ENCODE measurements around the gene MAML3. TPM values are rescaled to one million over a fixed set of nuclear protein-coding genes. Genes with fewer than 3 reads are reported as not detected.
A peak's percentile ranks its signal among the peaks of the same experiment; 100 is the strongest.

MAML3 gene
- total and polyA plus RNA-seq, 2 of the 13 experiments (the other 11 are each of a cell fraction or from before 2014, with no cell fraction given), result 0.05 to 0.13 TPM

DNA sequence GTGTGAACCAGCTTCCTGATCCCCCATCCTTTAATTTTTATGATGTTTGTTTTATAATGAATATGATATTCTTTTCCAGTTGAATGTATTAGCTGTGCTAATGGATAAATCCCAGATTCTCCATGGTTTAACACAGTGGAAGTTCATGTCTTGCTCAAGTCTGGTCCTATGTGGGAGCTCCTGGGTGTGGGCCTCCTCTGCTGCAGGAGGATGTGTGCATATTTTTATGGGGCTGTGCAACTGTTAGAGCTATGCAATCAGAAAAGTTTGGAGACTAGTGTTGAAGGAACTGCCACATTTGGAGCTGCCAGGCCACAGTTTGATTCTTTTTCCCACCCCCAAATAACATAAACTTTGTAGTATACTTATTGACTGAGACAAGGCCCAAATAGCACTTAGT is 463.6 kb downstream of the MAML3 start:
- POLR2A ChIA-PET, result interaction anchor here (1.3 to 3.9 kb wide), 2 partner anchors 25 to 33 kb away, joined by 5 to 59 read pairs; partner anchors contain the start of gene MGST2

DNA sequence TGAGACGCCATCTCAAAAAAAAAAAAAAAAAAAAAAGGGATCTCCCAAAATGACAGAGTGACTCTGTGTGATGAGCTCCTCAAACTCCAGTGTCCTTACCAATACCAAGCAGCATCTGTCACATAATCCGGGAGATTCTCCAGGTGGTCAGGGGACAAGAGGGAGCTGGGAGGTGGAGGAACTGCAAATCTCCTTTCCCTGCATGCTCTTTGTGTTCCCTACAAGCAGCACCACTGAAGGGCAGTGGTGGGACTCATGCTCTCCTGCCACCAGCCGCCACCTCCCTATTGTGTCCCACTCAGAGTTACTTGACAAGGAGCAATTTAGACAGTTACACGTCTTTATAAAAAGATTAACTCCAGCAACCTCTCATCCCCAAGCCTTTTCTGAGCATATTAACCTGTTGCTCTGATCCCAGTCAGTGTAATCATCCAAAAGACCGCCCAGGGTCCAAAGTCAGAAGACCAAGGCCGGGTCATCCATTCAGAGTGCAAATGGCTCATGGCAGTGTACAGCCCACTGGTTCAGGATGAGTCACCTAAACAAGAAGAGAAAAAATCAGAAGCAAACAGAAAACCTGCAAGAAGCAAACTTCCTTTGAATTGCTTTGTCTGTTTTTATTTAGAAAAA is 464.8 kb downstream of the MAML3 start:
- peak; percentile 92 for FAIRE-seq
- no peak for TF ChIP-seq ZFAT (CRISPR knock-in tag; conservative IDR thresholded peaks at IDR 0.05)
- TF ChIP-seq ISX (CRISPR knock-in tag; conservative IDR thresholded peaks at IDR 0.05), result no peak
- 0 out of 2 replicates have a peak, but pooled peaks have one; percentile 59 for TF ChIP-seq ZNF792 (CRISPR knock-in tag; IDR thresholded peaks at IDR 0.05)
- TF ChIP-seq, protein P1, sequence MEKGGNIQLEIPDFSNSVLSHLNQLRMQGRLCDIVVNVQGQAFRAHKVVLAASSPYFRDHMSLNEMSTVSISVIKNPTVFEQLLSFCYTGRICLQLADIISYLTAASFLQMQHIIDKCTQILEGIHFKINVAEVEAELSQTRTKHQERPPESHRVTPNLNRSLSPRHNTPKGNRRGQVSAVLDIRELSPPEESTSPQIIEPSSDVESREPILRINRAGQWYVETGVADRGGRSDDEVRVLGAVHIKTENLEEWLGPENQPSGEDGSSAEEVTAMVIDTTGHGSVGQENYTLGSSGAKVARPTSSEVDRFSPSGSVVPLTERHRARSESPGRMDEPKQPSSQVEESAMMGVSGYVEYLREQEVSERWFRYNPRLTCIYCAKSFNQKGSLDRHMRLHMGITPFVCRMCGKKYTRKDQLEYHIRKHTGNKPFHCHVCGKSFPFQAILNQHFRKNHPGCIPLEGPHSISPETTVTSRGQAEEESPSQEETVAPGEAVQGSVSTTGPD (CRISPR knock-in tag; IDR thresholded peaks at IDR 0.05), result no peak
- TF ChIP-seq, protein P2, sequence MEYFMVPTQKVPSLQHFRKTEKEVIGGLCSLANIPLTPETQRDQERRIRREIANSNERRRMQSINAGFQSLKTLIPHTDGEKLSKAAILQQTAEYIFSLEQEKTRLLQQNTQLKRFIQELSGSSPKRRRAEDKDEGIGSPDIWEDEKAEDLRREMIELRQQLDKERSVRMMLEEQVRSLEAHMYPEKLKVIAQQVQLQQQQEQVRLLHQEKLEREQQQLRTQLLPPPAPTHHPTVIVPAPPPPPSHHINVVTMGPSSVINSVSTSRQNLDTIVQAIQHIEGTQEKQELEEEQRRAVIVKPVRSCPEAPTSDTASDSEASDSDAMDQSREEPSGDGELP (IDR thresholded peaks at IDR 0.05; ENCODE audit: borderline replicate concordance, low read depth), result peak; percentile 61; the same call in 1 of the 2 replicates
- no peak for TF ChIP-seq RORA (CRISPR knock-in tag; IDR thresholded peaks at IDR 0.05)
- peak; percentile 98 for TF ChIP-seq FOXP4 (CRISPR knock-in tag; IDR thresholded peaks at IDR 0.05)

More for the DNA sequence above, 463.6 kb downstream of the MAML3 start:
- H3K27me3 ChIP-seq (ENCODE audit: control insufficient read depth in 1 of 2, insufficient read depth in 2 of 2, low read length in 2 of 2), result no peaks in the 10 kb centered on the region
- peak overlapping the region; percentile 33; the same call in 1 of the 2 replicates for H3K4me2 ChIP-seq (ENCODE audit: low read depth, low read length)
- peaks cover 8% of the 10 kb centered on the region; the same call in 1 of the 2 replicates for H4K20me1 ChIP-seq (ENCODE audit: insufficient read depth, low read length)
- H3K4me1 ChIP-seq (ENCODE audit: insufficient read depth, low read length), result peaks cover 100% of the 10 kb centered on the region
- in situ Hi-C loops (cut with HindIII; ENCODE audit: extremely low pct_ligation_motif_present, low pct_unique_long_range_greater_than_20kb) (no loop called here), intact Hi-C loops (cut with micrococcal nuclease; ENCODE audit: unreplicated experiment) (no loop called here)
- DNase-seq (ENCODE audit: low spot score) (no peak), ATAC-seq (no peak), FAIRE-seq (no peak)
- H2AFZ ChIP-seq (ENCODE audit: low read length), result no peak overlapping the region
- H3K36me3 ChIP-seq (replicated peaks in 1 of 2; ENCODE audit: control insufficient read depth in 1 of 2, insufficient read depth in 2 of 2, low read length in 2 of 2), result peaks cover 2 to 46% of the 10 kb centered on the region in 2 experiments; a peak in 4 of 5 replicates
- H3K27ac ChIP-seq (ENCODE audit: extremely low read length, insufficient read depth, low read length), result peak overlapping the region; percentile 97
- CTCF ChIA-PET (ENCODE audit: low intra/inter-chr PET ratio, low total read pairs), result no interaction called here
- peak overlapping the region; percentile 38; the same call in 1 of the 2 replicates for H3K9ac ChIP-seq (ENCODE audit: insufficient read depth, low read depth, low read length)
- H3K4me3 ChIP-seq (replicated peaks in 1 of 3; ENCODE audit: insufficient read depth in 1 of 3, low read depth in 2 of 3, low read length in 3 of 3), result no peak overlapping the region
- peaks cover 69% of the 10 kb centered on the region for H3K79me2 ChIP-seq (ENCODE audit: insufficient read depth, low read length)
- BruUV-seq (replicated peaks), result no TSS peak
- TF ChIP-seq POLR2A (IDR thresholded peaks at IDR 0.05; ENCODE audit: insufficient read depth in 1 of 2, low read depth in 2 of 2, low read length in 2 of 2), result 0 out of 4 replicates have a peak, but pooled peaks of 1 of the 2 experiments have one; percentile 13
- no peak for TF ChIP-seq PRMT3 (CRISPR knock-in tag; IDR thresholded peaks at IDR 0.05; ENCODE audit: borderline replicate concordance, low read depth)
- H3K9me3 ChIP-seq (ENCODE audit: low read length), result no peaks in the 10 kb centered on the region

More for the DNA sequence above, 464.8 kb downstream of the MAML3 start:
- no peaks in the 10 kb centered on the region for H3K27me3 ChIP-seq (ENCODE audit: control insufficient read depth in 1 of 2, insufficient read depth in 2 of 2, low read length in 2 of 2)
- POLR2A ChIA-PET, result interaction anchor here (0.7 to 3.2 kb wide), 5 partner anchors 9 to 31 kb away, joined by 3 to 32 read pairs (median 5); partner anchors contain the start of gene MGST2
- peak overlapping the region; percentile 66 for H3K9ac ChIP-seq (ENCODE audit: insufficient read depth, low read depth, low read length)
- ATAC-seq, result peak; percentile 87
- H3K9me3 ChIP-seq (ENCODE audit: low read length), result no peaks in the 10 kb centered on the region
- peaks cover 12 to 46% of the 10 kb centered on the region in 2 experiments for H3K36me3 ChIP-seq (replicated peaks in 1 of 2; ENCODE audit: control insufficient read depth in 1 of 2, insufficient read depth in 2 of 2, low read length in 2 of 2)
- peak overlapping the region; percentile 97 for H3K27ac ChIP-seq (ENCODE audit: extremely low read length, insufficient read depth, low read length)
- peak; percentile 96 for DNase-seq (ENCODE audit: low spot score)
- CTCF ChIA-PET (ENCODE audit: low intra/inter-chr PET ratio, low total read pairs), result no interaction called here
- peaks cover 72% of the 10 kb centered on the region for H3K79me2 ChIP-seq (ENCODE audit: insufficient read depth, low read length)
- H4K20me1 ChIP-seq (ENCODE audit: insufficient read depth, low read length), result peaks cover 20% of the 10 kb centered on the region; the same call in 1 of the 2 replicates
- WGBS (ENCODE audit: low lambda C conversion rate), result 2% methylated on average over 6 of the region's 6 CpGs
- peaks cover 100% of the 10 kb centered on the region for H3K4me1 ChIP-seq (ENCODE audit: insufficient read depth, low read length)
- in situ Hi-C loops (cut with HindIII; ENCODE audit: extremely low pct_ligation_motif_present, low pct_unique_long_range_greater_than_20kb), result no loop called here
- peak overlapping the region; percentile 77 for H3K4me2 ChIP-seq (ENCODE audit: low read depth, low read length)
- no peak overlapping the region for H2AFZ ChIP-seq (ENCODE audit: low read length)
- intact Hi-C loops (cut with micrococcal nuclease; ENCODE audit: unreplicated experiment), result no loop called here
- BruUV-seq (replicated peaks), result no TSS peak
- peak overlapping the region in 1 of 3 experiments; percentile 57; a peak in 2 of 6 replicates for H3K4me3 ChIP-seq (replicated peaks in 1 of 3; ENCODE audit: insufficient read depth in 1 of 3, low read depth in 2 of 3, low read length in 3 of 3)

Data from HepG2 (cell line).